Measurements from ENCODE around the gene FGGY.
"Not testable (repeated sequence)": the region's sequence is repeated elsewhere in the genome, so short reads cannot be mapped to it uniquely, and the experiment has no call there.

Gene FGGY

DNA sequence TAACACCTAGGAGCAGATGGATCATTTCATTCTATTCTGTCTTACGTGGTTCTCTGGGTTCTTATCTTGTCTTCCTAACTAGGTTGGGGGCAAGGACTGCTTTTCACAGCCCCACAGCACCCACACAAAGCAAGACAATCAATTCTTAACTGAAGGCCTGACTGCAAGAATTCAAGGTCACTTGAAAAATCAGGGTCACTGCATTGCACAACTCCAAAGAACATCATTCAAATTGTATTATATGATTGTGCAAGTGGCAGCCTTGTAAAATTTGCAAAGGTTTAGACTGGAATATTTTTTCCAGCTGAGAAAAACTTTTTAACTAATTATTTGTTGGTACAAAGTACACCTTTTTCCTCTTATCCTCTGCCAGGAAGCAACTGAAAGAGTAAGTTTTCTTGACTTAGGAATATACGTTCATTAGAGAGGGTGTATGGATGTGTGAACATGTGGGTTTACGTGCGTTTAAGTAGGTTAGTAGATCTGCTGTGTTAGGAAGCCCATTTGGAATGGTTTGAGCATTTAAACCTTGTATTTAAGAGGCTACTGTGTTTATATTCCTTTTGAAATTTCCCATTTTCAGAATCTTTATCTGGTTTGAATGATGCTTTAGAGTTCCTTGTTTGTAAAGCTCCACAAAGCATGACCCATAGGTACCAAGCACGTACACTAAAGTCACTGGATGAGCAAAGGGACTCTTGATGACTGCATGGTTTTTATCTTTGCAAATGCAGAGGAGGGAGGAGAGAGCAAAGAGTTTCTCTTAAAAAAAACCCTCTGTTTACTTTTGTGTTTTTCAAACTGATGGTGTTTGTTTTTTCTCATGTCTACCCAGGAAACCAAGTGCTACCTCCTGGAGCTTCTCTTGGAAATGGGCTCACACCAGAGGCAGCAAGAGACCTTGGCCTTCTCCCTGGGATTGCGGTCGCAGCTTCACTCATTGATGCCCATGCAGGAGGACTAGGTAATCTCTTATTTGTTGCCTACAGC lies 214.9 kb downstream of the FGGY start:
- no peak overlapping the region for H3K27ac Mint-ChIP-seq

DNA sequence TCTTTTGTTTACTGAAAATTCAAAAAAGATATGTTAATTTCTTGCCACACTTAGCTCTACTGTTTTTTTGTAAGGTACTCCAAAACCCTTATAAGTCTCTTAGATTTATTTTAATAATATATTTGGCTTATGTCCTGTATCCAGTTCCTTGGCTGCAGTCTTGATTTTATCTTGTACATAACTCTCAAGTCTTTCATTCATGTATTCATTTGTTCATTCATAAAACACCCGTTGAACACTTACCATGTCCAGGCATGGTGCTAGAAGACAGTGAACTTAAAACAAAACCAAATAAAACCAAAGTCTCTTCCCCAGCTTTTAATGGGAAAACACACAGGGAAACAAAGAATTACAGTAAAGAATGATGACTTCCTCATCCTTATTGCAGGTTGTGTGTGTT lies 215.8 kb downstream of the FGGY start:
- no peaks in the 10 kb centered on the region for H3K27me3 Mint-ChIP-seq
- no peak overlapping the region for H3K27ac Mint-ChIP-seq
- no peak overlapping the region for H3K4me3 Mint-ChIP-seq
- H3K36me3 Mint-ChIP-seq = peaks cover 6% of the 10 kb centered on the region
- H3K9me3 Mint-ChIP-seq = no peaks in the 10 kb centered on the region
- H3K4me1 Mint-ChIP-seq = no peaks in the 10 kb centered on the region

More for the DNA sequence above, 214.9 kb downstream of the FGGY start:
- no peaks in the 10 kb centered on the region for H3K27me3 Mint-ChIP-seq
- H3K4me1 Mint-ChIP-seq = no peaks in the 10 kb centered on the region
- no peaks in the 10 kb centered on the region for H3K9me3 Mint-ChIP-seq
- H3K4me3 Mint-ChIP-seq = no peak overlapping the region
- peaks cover 6% of the 10 kb centered on the region for H3K36me3 Mint-ChIP-seq

DNA sequence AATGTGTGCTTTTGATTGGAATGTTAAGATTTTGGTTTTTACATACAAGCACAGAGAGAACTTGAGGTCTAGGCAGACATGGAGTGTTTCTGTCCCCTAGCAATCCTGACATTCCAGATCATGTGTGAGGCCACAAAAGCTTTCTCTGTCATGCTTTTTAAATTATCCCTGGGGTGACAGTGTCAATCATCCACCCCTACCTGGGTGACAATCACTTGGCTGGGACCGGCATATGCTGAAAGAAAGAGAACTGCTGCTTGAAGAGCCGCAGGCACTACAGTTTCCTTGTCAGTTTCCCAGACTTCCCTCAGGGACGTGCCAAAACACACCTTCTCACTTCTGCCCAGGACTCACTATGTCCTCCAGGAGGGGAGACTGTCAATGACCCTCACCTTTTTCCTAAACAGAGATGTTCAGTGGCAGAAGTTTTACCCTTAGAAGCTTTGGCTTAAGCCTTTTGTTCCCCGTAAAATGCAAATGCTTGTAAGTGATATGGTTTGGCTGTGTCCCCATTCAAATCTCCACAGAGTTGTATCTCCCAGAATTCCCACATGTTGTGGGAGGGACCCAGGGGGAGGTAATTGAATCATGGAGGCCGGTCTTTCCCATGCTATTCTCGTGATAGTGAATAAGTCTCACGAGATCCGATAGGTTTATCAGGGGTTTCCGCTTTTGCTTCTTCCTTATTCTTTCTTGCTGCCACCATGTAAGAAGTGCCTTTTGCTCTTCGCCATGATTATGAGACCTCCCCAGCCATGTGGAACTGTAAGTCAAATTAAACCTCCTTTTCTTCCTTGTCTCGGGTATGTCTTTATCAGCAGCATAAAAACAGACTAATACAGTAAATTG lies 217.4 kb downstream of the FGGY start:
- H3K27me3 Mint-ChIP-seq = no peaks in the 10 kb centered on the region
- no peaks in the 10 kb centered on the region for H3K4me1 Mint-ChIP-seq
- no peak overlapping the region for H3K27ac Mint-ChIP-seq
- H3K4me3 Mint-ChIP-seq = no peak overlapping the region
- peaks cover 6% of the 10 kb centered on the region for H3K36me3 Mint-ChIP-seq
- no peaks in the 10 kb centered on the region for H3K9me3 Mint-ChIP-seq

DNA sequence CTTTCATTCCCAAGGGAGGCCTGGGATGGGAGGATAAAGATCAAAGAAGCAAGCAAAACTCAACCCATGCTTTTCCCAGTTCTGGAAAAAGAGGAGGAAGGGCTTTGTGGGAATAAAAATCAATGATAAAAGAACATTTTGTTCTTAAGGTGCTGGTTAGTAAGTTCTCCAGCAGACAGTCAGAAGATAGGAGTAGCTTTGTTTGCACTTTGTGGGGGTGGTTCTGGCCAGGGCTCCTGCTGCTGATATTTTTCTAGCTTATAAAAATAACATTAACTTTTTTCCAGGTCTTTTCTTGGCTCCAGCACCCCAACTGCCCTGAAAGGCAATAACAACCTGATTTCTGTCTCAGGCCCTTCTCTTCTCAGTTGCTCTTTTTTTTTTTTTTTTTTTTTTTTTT lies 220.0 kb downstream of the FGGY start:
- Mint-ChIP-seq H3K27ac (no peak overlapping the region), H3K36me3 (peaks cover 6% of the 10 kb centered on the region), H3K4me1 (no peaks in the 10 kb centered on the region), H3K4me3 (no peak overlapping the region), H3K9me3 (no peaks in the 10 kb centered on the region), H3K27me3 (no peaks in the 10 kb centered on the region)

DNA sequence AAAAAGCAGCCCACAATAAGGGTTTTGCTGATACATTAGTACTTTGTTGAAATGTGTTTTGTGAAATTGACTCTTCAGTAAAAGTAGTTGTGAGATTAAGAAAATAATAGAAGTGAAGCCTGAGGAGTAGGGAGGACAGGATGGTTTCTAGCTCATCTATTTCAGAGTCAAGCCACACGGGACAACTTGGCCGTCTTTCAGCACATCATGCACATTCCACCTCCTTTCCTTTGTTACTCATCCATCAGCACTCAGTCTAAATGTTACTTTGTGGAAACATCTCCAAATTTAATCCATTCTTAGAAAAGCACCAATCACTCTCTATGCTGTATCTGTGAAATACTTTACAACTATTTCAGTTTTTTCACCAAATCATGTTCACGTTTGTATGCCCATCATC lies 223.3 kb downstream of the FGGY start:
- no peak overlapping the region for H3K27ac Mint-ChIP-seq
- no peaks in the 10 kb centered on the region for H3K9me3 Mint-ChIP-seq
- no peak overlapping the region for H3K4me3 Mint-ChIP-seq
- H3K4me1 Mint-ChIP-seq = no peaks in the 10 kb centered on the region
- no peaks in the 10 kb centered on the region for H3K27me3 Mint-ChIP-seq
- H3K36me3 Mint-ChIP-seq = peaks cover 2% of the 10 kb centered on the region

DNA sequence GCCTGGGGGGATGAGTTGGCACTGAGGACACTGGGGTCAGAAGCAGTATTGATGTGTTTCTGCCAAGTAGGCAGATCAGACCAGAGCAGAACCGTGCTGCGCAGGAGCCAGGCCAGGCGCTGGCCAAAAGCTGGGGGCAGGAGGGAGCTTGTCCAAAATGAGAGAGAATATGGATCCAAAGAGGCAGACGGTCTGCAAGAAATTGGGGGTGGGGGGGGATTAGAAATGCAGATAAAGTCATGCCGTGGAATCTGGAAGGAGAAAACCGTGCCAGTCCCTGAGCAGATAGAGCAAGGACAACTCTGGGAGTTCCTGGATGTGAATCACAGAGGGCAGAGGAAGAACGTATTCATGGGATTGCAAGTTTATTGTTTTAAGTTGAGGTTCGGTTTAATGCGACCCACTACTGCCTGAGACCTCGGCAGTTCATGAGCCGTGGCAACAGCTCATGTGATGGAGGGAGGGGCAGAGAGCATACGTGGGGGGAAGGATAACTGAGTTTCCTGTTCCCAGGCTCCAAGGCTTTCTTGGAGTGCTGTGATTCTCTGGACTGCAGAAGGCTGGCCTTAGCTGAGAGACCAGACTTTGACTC lies 224.0 kb downstream of the FGGY start:
- no peaks in the 10 kb centered on the region for H3K4me1 Mint-ChIP-seq
- no peak overlapping the region for H3K27ac Mint-ChIP-seq
- no peak overlapping the region for H3K4me3 Mint-ChIP-seq
- H3K36me3 Mint-ChIP-seq = no peaks in the 10 kb centered on the region
- no peaks in the 10 kb centered on the region for H3K9me3 Mint-ChIP-seq
- no peaks in the 10 kb centered on the region for H3K27me3 Mint-ChIP-seq

DNA sequence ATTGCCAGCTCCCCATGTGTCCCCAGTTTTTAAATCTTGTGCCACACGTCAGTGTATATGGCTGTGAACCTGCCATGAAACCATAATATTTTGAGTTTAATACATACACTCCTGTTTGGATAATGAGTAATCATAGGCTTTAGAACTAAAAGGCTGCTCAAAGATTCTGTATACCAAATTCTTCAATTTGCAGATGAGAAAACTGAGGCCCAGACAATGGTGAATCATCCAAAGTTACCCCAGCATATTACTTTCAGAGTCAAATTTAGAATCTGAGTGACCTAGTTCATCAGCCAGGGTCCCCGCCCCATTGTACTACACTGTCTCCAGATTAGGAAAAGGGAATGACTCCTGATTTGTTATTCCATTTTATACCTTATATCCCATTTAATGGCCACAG lies 224.6 kb downstream of the FGGY start:
- H3K4me1 Mint-ChIP-seq = no peaks in the 10 kb centered on the region
- no peak overlapping the region for H3K27ac Mint-ChIP-seq
- no peaks in the 10 kb centered on the region for H3K36me3 Mint-ChIP-seq
- no peak overlapping the region for H3K4me3 Mint-ChIP-seq
- no peaks in the 10 kb centered on the region for H3K27me3 Mint-ChIP-seq
- no peaks in the 10 kb centered on the region for H3K9me3 Mint-ChIP-seq

DNA sequence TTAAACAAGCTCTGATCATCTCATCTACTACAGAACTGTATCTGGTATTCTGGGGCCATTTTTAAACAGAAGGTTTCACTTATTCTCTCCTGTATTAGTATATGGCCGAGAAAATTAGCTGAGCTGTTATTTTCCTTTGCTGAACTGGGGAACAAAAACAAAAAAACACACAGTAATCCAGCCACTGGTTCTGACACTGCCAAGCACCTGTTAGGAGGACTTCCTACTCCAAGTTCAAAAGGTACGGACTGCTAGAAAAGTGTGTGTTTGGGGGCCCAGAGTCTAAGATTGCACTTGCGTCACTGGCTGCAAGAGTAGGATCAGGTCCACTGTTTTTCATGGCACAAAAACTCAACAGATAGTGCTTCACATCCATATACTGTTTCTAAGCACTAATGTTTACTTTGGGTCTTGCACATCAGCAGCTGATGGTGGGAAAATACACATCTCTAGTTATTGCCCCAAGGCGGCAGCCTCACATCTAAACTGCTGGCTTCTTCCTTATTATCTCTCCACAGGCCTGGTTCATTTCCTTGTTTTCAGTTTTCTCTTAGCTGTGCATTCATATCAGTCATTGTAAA lies 226.1 kb downstream of the FGGY start:
- Mint-ChIP-seq H3K9me3 (no peaks in the 10 kb centered on the region), H3K36me3 (no peaks in the 10 kb centered on the region), H3K27me3 (no peaks in the 10 kb centered on the region), H3K27ac (no peak overlapping the region), H3K4me1 (no peaks in the 10 kb centered on the region), H3K4me3 (no peak overlapping the region)

DNA sequence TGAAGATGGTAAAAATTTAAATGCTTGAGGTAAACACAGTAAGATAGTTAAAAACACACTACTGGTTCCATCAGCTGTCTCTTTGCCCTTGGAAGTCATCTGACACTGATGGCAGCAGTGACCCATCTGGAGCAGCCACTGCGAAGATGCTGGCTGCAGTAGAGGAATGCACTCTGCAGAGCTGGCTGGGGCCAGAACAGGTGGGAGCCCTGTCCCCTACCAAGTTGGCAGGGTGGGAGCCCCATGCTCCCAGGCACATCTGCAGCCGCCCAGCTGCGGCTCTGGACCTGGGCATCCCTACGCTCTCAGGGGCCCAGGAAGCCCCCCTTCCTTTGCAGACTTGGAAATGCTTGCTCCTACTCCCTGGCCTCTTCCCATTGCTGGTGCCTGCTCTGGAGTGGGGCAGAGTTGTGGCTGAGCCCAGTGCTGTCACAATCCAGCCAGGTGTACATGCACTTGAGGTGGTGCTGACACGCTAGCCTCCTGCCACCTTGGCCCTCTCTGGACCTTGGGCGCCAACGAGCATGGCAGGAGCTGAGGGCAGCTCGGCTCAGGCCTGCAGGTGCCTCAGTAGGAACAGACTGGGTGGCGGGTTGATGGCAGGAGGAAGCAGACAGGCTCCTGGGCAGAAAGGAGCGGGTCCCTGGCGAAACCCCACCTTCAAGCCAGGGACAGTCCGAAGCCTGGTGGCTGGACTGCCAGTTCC lies 227.0 kb downstream of the FGGY start:
- no peaks in the 10 kb centered on the region for H3K9me3 Mint-ChIP-seq
- H3K36me3 Mint-ChIP-seq = no peaks in the 10 kb centered on the region
- no peaks in the 10 kb centered on the region for H3K27me3 Mint-ChIP-seq
- H3K27ac Mint-ChIP-seq = no peak overlapping the region
- no peak overlapping the region for H3K4me3 Mint-ChIP-seq
- H3K4me1 Mint-ChIP-seq = no peaks in the 10 kb centered on the region

DNA sequence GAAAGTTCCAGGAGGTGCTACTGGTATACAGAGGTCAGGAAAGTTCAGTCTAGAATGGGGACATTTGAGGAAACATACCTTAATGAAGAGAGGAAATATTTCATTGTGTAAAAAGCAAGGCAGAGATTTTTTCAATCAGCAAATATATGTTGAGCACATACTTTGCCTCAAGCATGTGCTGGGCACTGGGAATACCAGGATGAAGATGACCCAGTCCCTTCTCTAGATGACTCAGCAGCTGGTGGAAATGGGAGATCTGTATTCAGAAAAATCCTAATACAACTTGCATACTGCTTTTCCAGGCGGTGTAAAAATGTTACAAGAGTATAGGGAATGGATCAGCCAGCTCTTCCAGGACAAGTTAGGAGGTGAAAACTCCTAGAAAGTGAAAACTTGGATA lies 229.3 kb downstream of the FGGY start:
- Mint-ChIP-seq H3K36me3 (peaks cover 4% of the 10 kb centered on the region), H3K27me3 (no peaks in the 10 kb centered on the region), H3K4me1 (no peaks in the 10 kb centered on the region), H3K27ac (no peak overlapping the region), H3K4me3 (no peak overlapping the region), H3K9me3 (no peaks in the 10 kb centered on the region)

DNA sequence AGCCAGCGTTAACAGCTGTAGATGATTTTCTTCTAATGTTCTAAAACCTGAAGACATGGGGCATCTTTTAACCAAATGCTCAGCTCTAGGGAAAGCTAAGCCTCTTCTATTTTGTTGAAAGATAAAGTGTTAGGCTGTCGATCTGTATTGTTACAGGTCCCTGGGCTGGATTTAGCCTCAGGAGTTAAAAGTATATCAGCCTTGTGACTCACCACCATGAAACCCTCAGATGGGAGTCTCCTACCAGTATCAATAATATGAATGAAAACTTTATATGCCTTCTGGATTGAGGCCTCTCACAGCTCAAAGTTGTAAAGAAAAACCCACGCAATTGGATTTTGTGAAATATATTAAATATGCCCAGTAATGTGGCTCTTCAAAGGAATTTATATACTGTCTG lies 231.6 kb downstream of the FGGY start:
- no peaks in the 10 kb centered on the region for H3K4me1 Mint-ChIP-seq
- H3K4me3 Mint-ChIP-seq = no peak overlapping the region
- no peaks in the 10 kb centered on the region for H3K27me3 Mint-ChIP-seq
- H3K27ac Mint-ChIP-seq = no peak overlapping the region
- peaks cover 4% of the 10 kb centered on the region for H3K36me3 Mint-ChIP-seq
- peaks cover 7% of the 10 kb centered on the region for H3K9me3 Mint-ChIP-seq

DNA sequence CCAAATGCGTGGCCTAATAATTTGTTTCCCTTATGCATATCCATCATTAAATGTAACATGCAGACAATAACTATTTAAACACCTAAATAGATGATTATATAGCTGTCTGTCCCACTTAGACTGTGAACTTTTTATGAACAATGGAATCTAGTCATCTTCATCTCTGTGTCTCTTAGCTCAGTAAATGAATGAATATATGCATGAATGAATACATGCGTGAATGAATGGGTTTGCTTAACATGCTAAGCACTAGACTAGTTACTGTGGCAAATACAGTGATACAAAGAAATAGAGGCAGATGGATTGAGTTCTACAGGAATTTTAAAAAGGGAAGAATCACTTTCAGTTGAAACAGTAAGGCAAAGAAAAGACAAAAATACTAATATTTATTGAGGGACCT lies 232.0 kb downstream of the FGGY start:
- H3K27me3 Mint-ChIP-seq = no peaks in the 10 kb centered on the region
- no peaks in the 10 kb centered on the region for H3K4me1 Mint-ChIP-seq
- no peak overlapping the region for H3K27ac Mint-ChIP-seq
- peaks cover 9% of the 10 kb centered on the region for H3K9me3 Mint-ChIP-seq
- H3K4me3 Mint-ChIP-seq = no peak overlapping the region
- peaks cover 4% of the 10 kb centered on the region for H3K36me3 Mint-ChIP-seq

DNA sequence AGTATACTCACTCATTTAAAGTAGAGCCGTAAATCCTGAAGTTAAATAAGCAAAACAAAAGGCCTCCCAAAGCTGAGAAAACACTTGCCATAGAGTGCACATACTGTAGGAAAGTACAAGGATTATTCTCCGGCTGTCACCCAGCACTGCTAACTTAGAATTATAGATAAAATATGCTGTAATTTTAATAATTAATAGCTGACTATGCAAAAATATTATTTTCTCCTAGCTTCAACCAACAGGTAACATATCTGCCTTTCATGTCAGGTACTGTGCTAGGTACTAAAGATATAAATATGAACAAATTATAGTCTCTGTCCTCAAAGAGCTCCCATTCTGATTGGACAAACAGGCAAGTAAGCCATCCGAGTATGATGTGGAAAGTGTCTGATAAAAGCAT lies 233.2 kb downstream of the FGGY start:
- H3K4me1 Mint-ChIP-seq = no peaks in the 10 kb centered on the region
- no peak overlapping the region for H3K4me3 Mint-ChIP-seq
- H3K27ac Mint-ChIP-seq = no peak overlapping the region
- H3K27me3 Mint-ChIP-seq = no peaks in the 10 kb centered on the region
- peaks cover 11% of the 10 kb centered on the region for H3K9me3 Mint-ChIP-seq
- peaks cover 5% of the 10 kb centered on the region for H3K36me3 Mint-ChIP-seq

DNA sequence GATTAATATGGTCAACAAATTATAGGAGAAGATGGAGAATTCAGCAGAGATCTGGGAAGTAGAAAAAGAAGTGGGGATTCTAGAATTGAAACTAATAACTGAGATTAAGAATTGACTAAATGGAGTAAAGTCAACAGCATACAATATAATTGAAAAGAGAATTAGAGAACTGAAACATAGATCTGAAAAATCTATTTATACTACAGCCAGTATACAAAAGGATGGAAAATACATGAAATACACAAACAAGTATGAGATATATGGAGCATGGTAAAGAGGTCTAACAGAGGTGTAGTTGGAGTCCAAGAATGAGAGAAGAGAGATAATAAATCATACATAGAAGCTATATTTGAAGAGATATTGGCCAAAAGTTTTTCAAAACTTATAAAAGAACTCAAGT lies 235.2 kb downstream of the FGGY start:
- no peaks in the 10 kb centered on the region for H3K4me1 Mint-ChIP-seq
- peaks cover 5% of the 10 kb centered on the region for H3K36me3 Mint-ChIP-seq
- no peak overlapping the region for H3K27ac Mint-ChIP-seq
- peaks cover 11% of the 10 kb centered on the region for H3K9me3 Mint-ChIP-seq
- no peak overlapping the region for H3K4me3 Mint-ChIP-seq
- no peaks in the 10 kb centered on the region for H3K27me3 Mint-ChIP-seq

DNA sequence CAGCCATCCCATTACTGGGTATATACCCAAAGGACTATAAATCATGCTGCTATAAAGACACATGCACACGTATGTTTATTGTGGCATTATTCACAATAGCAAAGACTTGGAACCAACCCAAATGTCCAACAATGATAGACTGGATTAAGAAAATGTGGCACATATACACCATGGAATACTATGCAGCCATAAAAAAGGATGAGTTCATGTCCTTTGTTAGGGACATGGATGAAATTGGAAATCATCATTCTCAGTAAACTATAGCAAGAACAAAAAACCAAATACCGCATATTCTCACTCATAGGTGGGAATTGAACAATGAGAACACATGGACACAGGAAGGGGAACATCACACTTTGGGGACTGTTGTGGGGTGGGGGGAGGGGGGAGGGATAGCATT lies 241.6 kb downstream of the FGGY start:
- not testable (repeated sequence) for H3K36me3 Mint-ChIP-seq

More for the DNA sequence above, 241.6 kb downstream of the FGGY start:
- H3K4me3 Mint-ChIP-seq, H3K9me3 Mint-ChIP-seq, H3K27ac Mint-ChIP-seq, H3K4me1 Mint-ChIP-seq, H3K27me3 Mint-ChIP-seq: not testable (repeated sequence)

Data from activated naive CD4-positive, alpha-beta T cell treated with anti-CD3 and anti-CD28 coated beads, Interleukin-2, amount 50 U/mL, for 24 hours (primary cell).